AG04450 (cell line): ENCODE results near the gene PILRB. TPM values are rescaled to one million over a fixed set of nuclear protein-coding genes. Genes with fewer than 3 reads are reported as not detected.
"Not testable (repeated sequence)": the region's sequence is repeated elsewhere in the genome, so short reads cannot be mapped to it uniquely, and the experiment has no call there.

ENCODE experiments used
- CTCF ChIA-PET: fragments of 300-600, 350-600 bp; formaldehyde crosslinking; extraction: SDS; loops from one replicate; lab custom pipeline; 2022; ENCODE audit warnings: antibody characterized with exemption, inconsistent platforms; lab: Charles Lee
- POLR2A ChIA-PET: fragments of 350-600 bp; formaldehyde crosslinking; extraction: SDS; loops from one replicate; lab custom pipeline; 2021; ENCODE audit warnings: antibody characterized with exemption, inconsistent platforms; lab: Yijun Ruan, JAX
- DNase-seq: peaks from one replicate; pipeline ENCODE4 v3.0.0-alpha.2; 2011; ENCODE audit warnings: low read depth, low spot score
- H3K27ac ChIP-seq: one replicate; pipeline ENCODE4 v1.5.1; 2012; ENCODE audit warnings: low read depth, low read length, control low read depth
- H3K27me3 ChIP-seq: one replicate; pipeline ENCODE4 v1.6.0; 2012; ENCODE audit warnings: low read length; ENCODE audit not compliant: control insufficient read depth, insufficient read depth
- H3K4me3 ChIP-seq: 2 replicates; pipeline ENCODE4 v1.5.1; 2011; ENCODE audit warnings: mild to moderate bottlenecking, low read depth, low read length, control low read depth
- H3K9me3 ChIP-seq: 2 replicates; pipeline ENCODE4 v1.5.1; 2012; ENCODE audit warnings: low read length; ENCODE audit not compliant: control insufficient read depth, insufficient read depth
- CTCF ChIP-seq: IDR thresholded peaks from 2 replicates; pipeline ENCODE4 v1.5.1; 2011; ENCODE audit warnings: low read depth, low read length, control low read depth, inconsistent platforms
- polyA plus RNA-seq: library from polyadenylated mRNA; depleted of rRNA; stranded (reverse); fragments of >200 nt; gene quantifications from 2 replicates; pipeline ENCODE4 v1.2.3, GENCODE V29; 2011

The PILRB gene
- polyA plus RNA-seq, 1 experiment: 6.6 TPM

- no peak for TF ChIP-seq CTCF
- no peaks in the 10 kb centered on the region for H3K9me3 ChIP-seq
- no peak for DNase-seq
- H3K4me3 ChIP-seq: no peak overlapping the region
- CTCF ChIA-PET: interaction anchor here (0.6 to 0.7 kb wide), 2 partner anchors 203 to 342 kb away, joined by 3 to 5 read pairs; no protein-coding TSS in a partner anchor
- H3K27me3 ChIP-seq: no peaks in the 10 kb centered on the region
- H3K27ac ChIP-seq: no peak overlapping the region
- POLR2A ChIA-PET: no interaction called here
Measured at GRCh38 chr7:100348805-100349204, 9.1 kb upstream of the PILRB start.

- no peak for TF ChIP-seq CTCF
- POLR2A ChIA-PET: no interaction called here
Measured at GRCh38 chr7:100349757-100350156, 8.2 kb upstream of the PILRB start.

GRCh38 chr7:100351657-100352058, 6.3 kb upstream of the PILRB start:
- Histone ChIP-seq H3K9me3 (no peaks in the 10 kb centered on the region), H3K4me3 (no peak overlapping the region), H3K27ac (no peak overlapping the region), H3K27me3 (no peaks in the 10 kb centered on the region)
- POLR2A ChIA-PET: no interaction called here
- no peak for TF ChIP-seq CTCF
- no peak for DNase-seq
- CTCF ChIA-PET: no interaction called here

More at GRCh38 chr7:100349757-100350156, 8.2 kb upstream of the PILRB start:
- Histone ChIP-seq H3K27me3 (no peaks in the 10 kb centered on the region), H3K4me3 (no peak overlapping the region), H3K27ac (no peak overlapping the region), H3K9me3 (no peaks in the 10 kb centered on the region)
- DNase-seq: no peak
- CTCF ChIA-PET: no interaction called here

GRCh38 chr7:100352230-100352781, 5.6 kb upstream of the PILRB start:
- CTCF ChIA-PET, H3K27me3 ChIP-seq, DNase-seq, H3K9me3 ChIP-seq, POLR2A ChIA-PET, H3K4me3 ChIP-seq, H3K27ac ChIP-seq: not testable (repeated sequence)

- Histone ChIP-seq H3K27me3 (no peaks in the 10 kb centered on the region), H3K27ac (no peak overlapping the region), H3K4me3 (no peak overlapping the region), H3K9me3 (no peaks in the 10 kb centered on the region)
- CTCF ChIA-PET: no interaction called here
- POLR2A ChIA-PET: no interaction called here
- no peak for DNase-seq
- no peak for TF ChIP-seq CTCF
Measured at GRCh38 chr7:100352984-100353684, 4.8 kb upstream of the PILRB start.
